Astrocyte (in vitro differentiated cells and primary cell): ENCODE data around the gene RFTN1. TPM values are rescaled to one million over a fixed set of nuclear protein-coding genes. Genes with fewer than 3 reads are reported as not detected.

Source experiments
- DNase-seq: peaks from one replicate; pipeline ENCODE4 v3.0.0-alpha.2; 2010; ENCODE audit warnings: low read depth
- FAIRE-seq: peaks from 2 replicates; lab custom pipeline; 2011; peaks lifted over from hg19 to GRCh38; lab: Jason Lieb, UNC
- H2AFZ ChIP-seq: 2 replicates; pipeline ENCODE4 v1.6.0; 2012; ENCODE audit warnings: low read depth, low read length, inconsistent platforms
- H3K27ac ChIP-seq: 2 replicates; pipeline ENCODE4 v1.5.1; 2011; ENCODE audit warnings: low read depth, low read length, inconsistent platforms
- H3K27me3 ChIP-seq: 2 replicates; pipeline ENCODE4 v1.6.0; 2011; ENCODE audit warnings: low read length, inconsistent platforms; ENCODE audit not compliant: insufficient read depth
- H3K36me3 ChIP-seq: 2 replicates; pipeline ENCODE4 v1.5.1; 2011; ENCODE audit warnings: low read length, inconsistent platforms; ENCODE audit not compliant: insufficient read depth
- H3K4me1 ChIP-seq: 2 replicates; pipeline ENCODE4 v1.5.1; 2011; ENCODE audit warnings: low read length, inconsistent platforms; ENCODE audit not compliant: insufficient read depth
- H3K4me2 ChIP-seq: 2 replicates; pipeline ENCODE4 v1.6.0; 2012; ENCODE audit warnings: low read length, inconsistent platforms
- H3K4me3 ChIP-seq: 2 replicates; pipeline ENCODE4 v1.5.1; 2011; ENCODE audit warnings: low read depth, mild to moderate bottlenecking, low read length, inconsistent platforms; ENCODE audit not compliant: insufficient read depth
- H3K79me2 ChIP-seq: 2 replicates; pipeline ENCODE4 v1.6.0; 2012; ENCODE audit warnings: mild to moderate bottlenecking, low read length, inconsistent platforms; ENCODE audit not compliant: insufficient read depth
- H3K9ac ChIP-seq: 2 replicates; pipeline ENCODE4 v1.6.0; 2012; ENCODE audit warnings: mild to moderate bottlenecking, low read length, inconsistent platforms
- H3K9me3 ChIP-seq: 2 replicates; pipeline ENCODE4 v1.5.1; 2012; ENCODE audit warnings: low read depth, mild to moderate bottlenecking, low read length, inconsistent platforms; ENCODE audit not compliant: insufficient read depth
- H4K20me1 ChIP-seq: 2 replicates; pipeline ENCODE4 v1.6.0; 2012; ENCODE audit warnings: low read length, inconsistent platforms; ENCODE audit not compliant: insufficient read depth
- H3K27ac Mint-ChIP-seq: one replicate; pipeline ENCODE4 v1.8.0; 2021; ENCODE audit warnings: mild to moderate bottlenecking, mixed read lengths; ENCODE audit not compliant: unreplicated experiment
- H3K27me3 Mint-ChIP-seq: one replicate; pipeline ENCODE4 v1.8.0; 2021; ENCODE audit warnings: low read depth, mixed read lengths; ENCODE audit not compliant: unreplicated experiment
- H3K36me3 Mint-ChIP-seq: one replicate; pipeline ENCODE4 v1.8.0; 2021; ENCODE audit warnings: low read depth, mixed read lengths; ENCODE audit not compliant: unreplicated experiment
- H3K4me1 Mint-ChIP-seq: one replicate; pipeline ENCODE4 v1.8.0; 2021; ENCODE audit warnings: low read depth, mixed read lengths; ENCODE audit not compliant: unreplicated experiment
- H3K4me3 Mint-ChIP-seq: one replicate; pipeline ENCODE4 v1.8.0; 2021; ENCODE audit warnings: mild to moderate bottlenecking, moderate library complexity, mixed read lengths; ENCODE audit not compliant: unreplicated experiment
- H3K9me3 Mint-ChIP-seq: one replicate; pipeline ENCODE4 v1.8.0; 2021; ENCODE audit warnings: mild to moderate bottlenecking, mixed read lengths; ENCODE audit not compliant: unreplicated experiment
- CTCF ChIP-seq: IDR thresholded peaks from 2 replicates; pipeline ENCODE4 v1.5.1; 2011; ENCODE audit warnings: low read depth, mild to moderate bottlenecking, inconsistent platforms, low read length, moderate library complexity; ENCODE audit not compliant: insufficient read depth
- EZH2 ChIP-seq: IDR thresholded peaks from 2 replicates; pipeline ENCODE4 v1.6.1; 2012; ENCODE audit warnings: mild to moderate bottlenecking, low read length, inconsistent platforms; ENCODE audit not compliant: insufficient read depth
- total RNA-seq: library from RNA; stranded (reverse); gene quantifications from 2 replicates; pipeline ENCODE4 v1.2.1, GENCODE V29; 2021

The RFTN1 gene
- total RNA-seq, 1 donor from 2014 or later, result 49.5 TPM

GRCh38 chr3:16471897-16472296 is 41.6 kb downstream of the RFTN1 start:
- Mint-ChIP-seq H3K27ac (no peak overlapping the region), H3K27me3 (no peaks in the 10 kb centered on the region), H3K4me3 (no peak overlapping the region), H3K36me3 (peaks cover 41% of the 10 kb centered on the region), H3K9me3 (peaks cover 13% of the 10 kb centered on the region), H3K4me1 (peaks cover 50% of the 10 kb centered on the region)
- Histone ChIP-seq H3K9ac (no peak overlapping the region), H3K27me3 (no peaks in the 10 kb centered on the region), H3K79me2 (peaks cover 48% of the 10 kb centered on the region), H3K27ac (no peak overlapping the region), H3K36me3 (peaks cover 5% of the 10 kb centered on the region), H3K4me2 (no peak overlapping the region), H3K4me1 (peaks cover 42% of the 10 kb centered on the region), H2AFZ (no peak overlapping the region), H3K4me3 (no peak overlapping the region), H4K20me1 (peaks cover 10% of the 10 kb centered on the region), H3K9me3 (no peaks in the 10 kb centered on the region)
- FAIRE-seq (no peak), DNase-seq (no peak)
- TF ChIP-seq CTCF, result no peak
- no peak for TF ChIP-seq EZH2

- peaks cover 47% of the 10 kb centered on the region for H3K79me2 ChIP-seq
- TF ChIP-seq EZH2, result no peak
- no peak for TF ChIP-seq CTCF
These were observed 42.9 kb downstream of the RFTN1 start for GRCh38 chr3:16470590-16470989.

GRCh38 chr3:16468336-16469098 is 45.0 kb downstream of the RFTN1 start:
- Mint-ChIP-seq H3K27me3 (no peaks in the 10 kb centered on the region), H3K4me3 (peak overlapping the region; percentile 28), H3K9me3 (peaks cover 11% of the 10 kb centered on the region), H3K27ac (peak overlapping the region; percentile 27), H3K36me3 (peaks cover 39% of the 10 kb centered on the region), H3K4me1 (peaks cover 41% of the 10 kb centered on the region)
- peak overlapping the region; percentile 55 for H3K9ac ChIP-seq
- no peak for FAIRE-seq
- peak; percentile 65 for DNase-seq
- no peaks in the 10 kb centered on the region for H3K9me3 ChIP-seq
- no peaks in the 10 kb centered on the region for H3K27me3 ChIP-seq
- TF ChIP-seq CTCF (no peak), EZH2 (no peak)
- peak overlapping the region; percentile 68 for H3K27ac ChIP-seq
- H3K36me3 ChIP-seq, result peaks cover 5% of the 10 kb centered on the region
- no peak overlapping the region for H3K4me3 ChIP-seq
- H3K4me1 ChIP-seq, result peaks cover 13% of the 10 kb centered on the region
- H4K20me1 ChIP-seq, result peaks cover 12% of the 10 kb centered on the region
- peak overlapping the region; percentile 61 for H3K4me2 ChIP-seq
- no peak overlapping the region for H2AFZ ChIP-seq
- peaks cover 44% of the 10 kb centered on the region for H3K79me2 ChIP-seq

More at GRCh38 chr3:16470590-16470989, 42.9 kb downstream of the RFTN1 start:
- Histone ChIP-seq H3K4me3 (no peak overlapping the region), H2AFZ (no peak overlapping the region), H3K9me3 (no peaks in the 10 kb centered on the region), H3K4me1 (peaks cover 31% of the 10 kb centered on the region), H3K9ac (no peak overlapping the region), H3K27ac (no peak overlapping the region), H4K20me1 (peaks cover 10% of the 10 kb centered on the region), H3K36me3 (peaks cover 5% of the 10 kb centered on the region), H3K4me2 (no peak overlapping the region), H3K27me3 (no peaks in the 10 kb centered on the region)
- Mint-ChIP-seq H3K36me3 (peaks cover 34% of the 10 kb centered on the region), H3K9me3 (peaks cover 11% of the 10 kb centered on the region), H3K27ac (no peak overlapping the region), H3K4me3 (no peak overlapping the region), H3K4me1 (peaks cover 44% of the 10 kb centered on the region), H3K27me3 (no peaks in the 10 kb centered on the region)
- DNase-seq (no peak), FAIRE-seq (no peak)
